ENCODE data around the gene KCTD11. TPM values are rescaled to one million over a fixed set of nuclear protein-coding genes. Genes with fewer than 3 reads are reported as not detected.

The KCTD11 gene
- total RNA-seq, 1 experiment from 2014 or later, result 5.3 TPM

GRCh38 chr17:7393613-7394451 is 41.9 kb downstream of the KCTD11 start:
- H3K79me1 ChIP-seq (ENCODE audit: insufficient read depth, low read depth, low read length, poor library complexity, severe bottlenecking), result no peaks in the 10 kb centered on the region
- no peak overlapping the region for H3K27ac ChIP-seq (ENCODE audit: insufficient read length, low read depth, low read length)
- no peaks in the 10 kb centered on the region; a peak in 1 of 5 replicates for H3K9me3 Mint-ChIP-seq
- H2BK5ac ChIP-seq (ENCODE audit: insufficient read length, low read length), result no peak overlapping the region
- H2AK5ac ChIP-seq (ENCODE audit: insufficient read length, low read length), result no peak overlapping the region
- no peak overlapping the region for H4K8ac ChIP-seq (replicated peaks; ENCODE audit: insufficient read length, low read depth, low read length)
- H2AFZ ChIP-seq (ENCODE audit: low read length), result no peak overlapping the region
- H3K18ac ChIP-seq (ENCODE audit: insufficient read length, low read depth, low read length), result no peak overlapping the region
- H3K23ac ChIP-seq (ENCODE audit: insufficient read length, low read depth, low read length), result no peak overlapping the region
- H3K9ac ChIP-seq (ENCODE audit: extremely low read depth, insufficient read length, low read length), result no peak overlapping the region
- DNase-seq, result peak; percentile 81
- no peak overlapping the region for H3T11ph ChIP-seq (ENCODE audit: low read length)
- H3K27ac Mint-ChIP-seq, result peak overlapping the region in 1 of 3 experiments; percentile 90; a peak in 2 of 7 replicates
- peak overlapping the region; percentile 51; the same call in 1 of the 2 replicates for H3K14ac ChIP-seq (ENCODE audit: insufficient read depth, low read length)
- no peak overlapping the region for H4K5ac ChIP-seq (ENCODE audit: insufficient read length, low read depth, low read length)
- peaks cover 20 to 35% (median 25%) of the 10 kb centered on the region in 3 experiments for H3K36me3 Mint-ChIP-seq (ENCODE audit: insufficient read depth in 1 of 3, low read depth in 3 of 3)
- H3K4ac ChIP-seq (ENCODE audit: low read depth, low read length), result no peak overlapping the region
- no peak overlapping the region for H4K91ac ChIP-seq (ENCODE audit: insufficient read length, low read depth, low read length)
- peaks cover 12% of the 10 kb centered on the region for H3K23me2 ChIP-seq (ENCODE audit: insufficient read length, low read depth, low read length, poor library complexity, severe bottlenecking)
- H3K9me3 ChIP-seq (ENCODE audit: control insufficient read depth, low read depth, low read length), result no peaks in the 10 kb centered on the region
- no peaks in the 10 kb centered on the region for H3K27me3 ChIP-seq (ENCODE audit: insufficient read depth, low read length)
- peaks cover 7% of the 10 kb centered on the region; the same call in 1 of the 2 replicates for H3K4me1 ChIP-seq (ENCODE audit: insufficient read depth, low read length)
- no peaks in the 10 kb centered on the region for H3K79me2 ChIP-seq (ENCODE audit: insufficient read depth, low read length)
- peaks cover 2% of the 10 kb centered on the region for H4K20me1 ChIP-seq (ENCODE audit: control insufficient read depth, insufficient read depth, insufficient read length)
- no peak overlapping the region for H2BK120ac ChIP-seq (ENCODE audit: low read depth, low read length, poor library complexity, severe bottlenecking)
- no peak overlapping the region for H2BK15ac ChIP-seq (ENCODE audit: low read depth, low read length)
- peak overlapping the region; percentile 87 to 96 for H3K4me3 Mint-ChIP-seq
- H3K4me2 ChIP-seq (ENCODE audit: insufficient read depth, insufficient read length, low read length), result peak overlapping the region; percentile 92
- H3K56ac ChIP-seq (ENCODE audit: insufficient read length, low read depth, low read length), result no peak overlapping the region
- H3K27me3 Mint-ChIP-seq (ENCODE audit: low read depth), result peaks cover 2% of the 10 kb centered on the region
- no peak overlapping the region for H2BK20ac ChIP-seq (ENCODE audit: low read depth, low read length, poor library complexity, severe bottlenecking)
- no peak overlapping the region for H2BK12ac ChIP-seq (ENCODE audit: insufficient read length, low read depth, low read length)
- H3K4me1 Mint-ChIP-seq, result peaks cover 22% of the 10 kb centered on the region in 2 experiments
- no CpG with 5 or more reads among the region's 48 CpGs for WGBS (ENCODE audit: extremely low coverage, insufficient read length, low lambda C conversion rate)
- peak; percentile 60 for TF ChIP-seq CTCF (conservative IDR thresholded peaks at IDR 0.05)

Data from H9 (cell line).